NB4 (cell line): ENCODE results near the gene TBC1D30.
A peak's percentile ranks its signal among the peaks of the same experiment; 100 is the strongest.

Experiments
- DNase-seq: peaks from one replicate; pipeline ENCODE4 v3.0.0; 2010; ENCODE audit warnings: low read depth
- H3K4me3 ChIP-seq: one replicate; pipeline ENCODE4 v1.5.1; 2011; ENCODE audit warnings: mild to moderate bottlenecking, low read depth, low read length, moderate library complexity
- MYC ChIP-seq: IDR thresholded peaks from 2 replicates; pipeline ENCODE4 v1.6.1; 2011; ENCODE audit warnings: low read depth, low read length
- POLR2A ChIP-seq: IDR thresholded peaks from 2 replicates; pipeline ENCODE4 v1.6.1; 2011; ENCODE audit warnings: mild to moderate bottlenecking; ENCODE audit not compliant: insufficient read length; ENCODE audit errors: extremely low read depth
- TF ChIP-seq, protein P1 (sequence below): IDR thresholded peaks from one replicate; pipeline ENCODE4 v1.5.1; 2012; ENCODE audit warnings: low read depth, low read length
- TF ChIP-seq, protein P2 (sequence below): IDR thresholded peaks from 2 replicates; pipeline ENCODE4 v1.6.1; 2011; ENCODE audit warnings: low read depth, low read length

Gene TBC1D30

DNA sequence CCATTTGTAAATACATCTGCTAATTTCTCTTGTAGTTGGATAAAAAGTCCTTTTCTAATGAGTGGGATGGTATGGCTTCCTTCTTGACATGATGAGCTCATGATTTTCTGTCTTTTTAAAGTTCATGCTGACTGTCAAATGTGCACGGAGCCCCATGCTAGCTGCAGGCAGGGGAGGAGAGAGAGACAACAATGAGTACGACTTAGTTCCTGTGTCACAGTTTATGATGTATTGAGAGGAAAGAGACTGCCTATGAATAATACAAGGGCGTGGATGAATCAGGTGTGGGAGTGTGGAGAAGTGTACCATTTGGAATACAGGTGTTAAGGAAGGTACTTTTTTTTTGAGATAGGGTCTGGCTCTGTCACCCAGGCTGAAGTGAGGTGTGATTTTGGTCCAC, 10.7 kb upstream of the TBC1D30 start:
- TF ChIP-seq MYC, result no peak
- TF ChIP-seq, protein P1, sequence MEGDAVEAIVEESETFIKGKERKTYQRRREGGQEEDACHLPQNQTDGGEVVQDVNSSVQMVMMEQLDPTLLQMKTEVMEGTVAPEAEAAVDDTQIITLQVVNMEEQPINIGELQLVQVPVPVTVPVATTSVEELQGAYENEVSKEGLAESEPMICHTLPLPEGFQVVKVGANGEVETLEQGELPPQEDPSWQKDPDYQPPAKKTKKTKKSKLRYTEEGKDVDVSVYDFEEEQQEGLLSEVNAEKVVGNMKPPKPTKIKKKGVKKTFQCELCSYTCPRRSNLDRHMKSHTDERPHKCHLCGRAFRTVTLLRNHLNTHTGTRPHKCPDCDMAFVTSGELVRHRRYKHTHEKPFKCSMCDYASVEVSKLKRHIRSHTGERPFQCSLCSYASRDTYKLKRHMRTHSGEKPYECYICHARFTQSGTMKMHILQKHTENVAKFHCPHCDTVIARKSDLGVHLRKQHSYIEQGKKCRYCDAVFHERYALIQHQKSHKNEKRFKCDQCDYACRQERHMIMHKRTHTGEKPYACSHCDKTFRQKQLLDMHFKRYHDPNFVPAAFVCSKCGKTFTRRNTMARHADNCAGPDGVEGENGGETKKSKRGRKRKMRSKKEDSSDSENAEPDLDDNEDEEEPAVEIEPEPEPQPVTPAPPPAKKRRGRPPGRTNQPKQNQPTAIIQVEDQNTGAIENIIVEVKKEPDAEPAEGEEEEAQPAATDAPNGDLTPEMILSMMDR, result no peak
- TF ChIP-seq, protein P2, sequence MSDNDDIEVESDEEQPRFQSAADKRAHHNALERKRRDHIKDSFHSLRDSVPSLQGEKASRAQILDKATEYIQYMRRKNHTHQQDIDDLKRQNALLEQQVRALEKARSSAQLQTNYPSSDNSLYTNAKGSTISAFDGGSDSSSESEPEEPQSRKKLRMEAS, result no peak
- no peak for TF ChIP-seq POLR2A
- no peak for DNase-seq
- no peak overlapping the region for H3K4me3 ChIP-seq

DNA sequence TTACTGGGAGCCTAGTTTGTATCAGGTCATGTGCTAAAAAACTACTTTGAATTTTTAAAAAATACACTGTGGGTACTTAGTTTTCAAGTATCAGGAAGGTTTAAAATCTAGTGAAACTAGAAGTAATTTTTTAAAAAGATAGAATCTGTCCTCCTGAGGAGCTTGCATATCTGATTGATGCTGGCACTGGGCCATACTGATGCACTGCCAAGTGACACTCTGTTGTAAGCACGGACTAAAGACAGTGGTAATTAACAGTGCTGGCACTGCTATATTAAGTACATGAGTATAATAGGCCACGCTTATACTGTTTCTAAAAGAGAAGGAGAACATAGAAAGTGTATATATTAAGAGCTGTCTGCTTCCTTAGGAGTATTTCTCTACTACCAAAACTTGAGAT, 10.0 kb upstream of the TBC1D30 start:
- no peak for DNase-seq
- H3K4me3 ChIP-seq, result no peak overlapping the region
- TF ChIP-seq, protein P1, result no peak
- no peak for TF ChIP-seq POLR2A
- TF ChIP-seq MYC, result no peak
- TF ChIP-seq, protein P2, result no peak

DNA sequence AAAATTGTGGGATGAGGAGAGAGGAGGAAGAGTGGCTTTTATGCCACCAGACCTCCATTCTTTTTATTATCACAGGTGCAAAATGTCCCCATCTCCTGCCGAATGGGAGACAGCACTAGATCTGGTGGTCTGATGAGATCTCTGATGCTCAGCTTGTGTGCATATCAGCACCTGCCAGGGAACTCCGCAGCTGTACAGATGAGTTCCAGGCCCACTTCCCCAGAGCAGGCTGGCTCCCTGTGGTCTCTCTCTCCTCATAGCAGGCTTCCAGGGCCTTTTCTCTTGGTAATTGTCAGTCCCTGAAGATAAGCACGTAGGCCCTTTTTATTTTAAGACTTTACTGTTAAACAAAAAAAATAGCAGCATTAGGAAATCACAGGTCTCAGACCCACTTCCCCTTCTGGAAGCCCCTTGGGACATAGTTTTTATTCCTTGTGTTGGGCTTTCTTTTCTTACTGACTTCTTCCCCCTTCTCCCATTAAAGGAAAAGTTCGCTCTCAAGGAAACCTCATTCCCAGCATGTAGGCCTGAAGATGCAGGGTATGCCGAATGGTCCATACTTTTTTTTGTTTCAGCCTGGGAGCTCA, 4.5 kb upstream of the TBC1D30 start:
- DNase-seq, result peak; percentile 62
- no peak overlapping the region for H3K4me3 ChIP-seq
- TF ChIP-seq POLR2A (no peak), MYC (no peak)
- TF ChIP-seq, protein P1, result no peak
- TF ChIP-seq, protein P2, result no peak

DNA sequence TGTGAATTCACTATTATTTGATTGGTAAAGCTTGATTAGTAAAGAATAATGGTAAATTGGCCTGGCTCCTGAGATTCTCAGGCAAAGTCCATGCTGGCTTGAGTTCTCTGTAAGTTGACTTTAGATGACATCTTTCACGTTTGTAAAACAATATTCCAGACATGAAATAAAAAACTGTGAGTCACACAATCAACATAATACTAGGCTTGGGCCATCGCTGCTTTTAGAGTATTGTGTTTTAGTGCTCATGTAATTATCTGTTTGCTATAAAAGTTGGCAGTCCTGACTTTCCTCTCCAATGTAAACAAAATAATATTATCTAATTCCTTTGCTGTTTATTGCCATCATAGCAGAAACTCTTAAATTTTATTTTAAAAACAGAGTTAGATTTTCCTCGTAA, 3.9 kb upstream of the TBC1D30 start:
- TF ChIP-seq MYC, result no peak
- TF ChIP-seq, protein P2, result no peak
- TF ChIP-seq, protein P1, result no peak
- TF ChIP-seq POLR2A, result no peak
- no peak for DNase-seq
- no peak overlapping the region for H3K4me3 ChIP-seq

DNA sequence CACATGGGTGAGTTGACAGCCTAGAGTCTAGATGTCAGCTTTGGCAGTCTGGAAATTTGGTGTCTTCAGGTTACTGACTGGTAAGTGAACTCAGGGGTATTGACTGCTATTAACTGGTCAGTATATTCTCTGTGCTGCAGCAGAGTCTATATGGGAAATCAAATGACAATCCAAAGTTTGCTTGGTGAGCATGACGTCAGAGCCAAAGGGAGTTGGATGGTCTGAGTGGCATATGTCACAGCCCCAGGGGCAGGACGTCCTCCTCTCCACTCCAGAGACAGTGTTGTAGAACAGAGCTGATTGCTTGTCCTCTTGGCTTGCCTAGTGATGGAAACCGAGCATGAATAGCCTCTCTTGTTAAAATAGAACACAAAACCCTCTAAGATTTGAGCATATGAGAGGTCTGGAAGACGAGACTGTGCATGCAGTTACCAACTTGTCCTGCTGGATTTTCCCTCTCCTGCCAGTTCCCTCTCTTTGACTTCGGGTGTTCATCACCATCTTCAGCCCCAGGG, 3.3 kb upstream of the TBC1D30 start:
- no peak for TF ChIP-seq POLR2A
- TF ChIP-seq, protein P2, result no peak
- no peak for TF ChIP-seq MYC
- no peak overlapping the region for H3K4me3 ChIP-seq
- no peak for DNase-seq

DNA sequence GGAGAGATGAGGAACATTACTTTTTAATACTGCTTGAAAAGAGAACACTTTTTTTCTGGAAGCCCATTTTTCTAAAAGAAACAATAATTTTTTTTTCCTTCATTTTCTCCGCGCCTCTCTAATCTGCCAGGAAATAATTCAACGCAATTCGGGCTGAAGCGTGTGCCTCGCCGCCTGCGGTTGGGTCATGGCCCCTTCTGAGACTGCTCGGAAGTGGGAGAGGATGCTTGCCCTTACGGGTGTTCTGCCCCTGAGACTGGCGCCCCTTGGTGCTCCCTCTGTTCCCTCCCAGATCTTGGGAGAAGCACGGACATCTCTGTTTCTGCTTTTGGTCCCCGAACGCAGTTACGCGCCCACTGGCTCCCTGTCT, 332 bp upstream of the TBC1D30 start:
- H3K4me3 ChIP-seq, result no peak overlapping the region
- DNase-seq, result no peak
- TF ChIP-seq MYC, result no peak
- no peak for TF ChIP-seq POLR2A
- TF ChIP-seq, protein P2, result no peak
- TF ChIP-seq, protein P1, result no peak
